Thoracic aorta (tissue), 2 donors: ENCODE results near the gene ZNF501. TPM values are rescaled to one million over a fixed set of nuclear protein-coding genes. Genes with fewer than 3 reads are reported as not detected.
A peak's percentile ranks its signal among the peaks of the same experiment; 100 is the strongest.

Experiments
- ATAC-seq: fragments of 150-250 bp; one replicate; pipeline ENCODE4 v1.8.0; 2017; ENCODE audit warnings: low read depth; ENCODE audit not compliant: insufficient number of reproducible peaks, low FRiP score
- DNase-seq: peaks from one replicate; pipeline ENCODE4 v3.0.0-alpha.2; 2020; ENCODE audit warnings: low spot score
- H3K27ac ChIP-seq, 2 donors: fragments of 200-600 bp; sonication (generic); 1 replicate in 1 of 2; 2 replicates in 1 of 2; pipeline ENCODE4 v1.5.1; 2016; ENCODE audit warnings: mild to moderate bottlenecking in 2 of 2, moderate library complexity in 2 of 2
- H3K27me3 ChIP-seq: fragments of 200-600 bp; sonication (generic); replicated peaks from 2 replicates; pipeline ENCODE4 v1.6.0; 2016; ENCODE audit warnings: mild to moderate bottlenecking; ENCODE audit not compliant: insufficient read depth
- H3K36me3 ChIP-seq: fragments of 200-600 bp; sonication (generic); one replicate; pipeline ENCODE4 v1.5.1; 2016
- H3K4me1 ChIP-seq, 2 donors: fragments of 200-600 bp; sonication (generic); 1 replicate in 1 of 2; 2 replicates in 1 of 2; pipeline versions ENCODE4 v1.5.1 to v1.6.0; 2016; ENCODE audit warnings: low read depth in 2 of 2, mild to moderate bottlenecking in 1 of 2; ENCODE audit not compliant: control insufficient read depth in 1 of 2
- H3K4me3 ChIP-seq: fragments of 200-600 bp; sonication (generic); 2 replicates; pipeline ENCODE4 v1.5.1; 2016; ENCODE audit warnings: mild to moderate bottlenecking
- H3K9me3 ChIP-seq: fragments of 200-600 bp; sonication (generic); 2 replicates; pipeline ENCODE4 v1.5.1; 2016
- total RNA-seq, 2 donors: library from RNA; depleted of rRNA; stranded (reverse); fragments of >200 nt; gene quantifications; one replicate each; pipeline versions ENCODE4 v1.1.0 to v1.2.3, GENCODE V29; 2016
- TF ChIP-seq, protein P1 (sequence below): fragments of 200-600 bp; sonication (generic); IDR thresholded peaks from one replicate; pipeline ENCODE4 v1.5.1; 2019; ENCODE audit warnings: antibody characterized with exemption

ZNF501 gene
- total RNA-seq, 2 donors from 2014 or later = 3.0 to 3.6 TPM

DNA sequence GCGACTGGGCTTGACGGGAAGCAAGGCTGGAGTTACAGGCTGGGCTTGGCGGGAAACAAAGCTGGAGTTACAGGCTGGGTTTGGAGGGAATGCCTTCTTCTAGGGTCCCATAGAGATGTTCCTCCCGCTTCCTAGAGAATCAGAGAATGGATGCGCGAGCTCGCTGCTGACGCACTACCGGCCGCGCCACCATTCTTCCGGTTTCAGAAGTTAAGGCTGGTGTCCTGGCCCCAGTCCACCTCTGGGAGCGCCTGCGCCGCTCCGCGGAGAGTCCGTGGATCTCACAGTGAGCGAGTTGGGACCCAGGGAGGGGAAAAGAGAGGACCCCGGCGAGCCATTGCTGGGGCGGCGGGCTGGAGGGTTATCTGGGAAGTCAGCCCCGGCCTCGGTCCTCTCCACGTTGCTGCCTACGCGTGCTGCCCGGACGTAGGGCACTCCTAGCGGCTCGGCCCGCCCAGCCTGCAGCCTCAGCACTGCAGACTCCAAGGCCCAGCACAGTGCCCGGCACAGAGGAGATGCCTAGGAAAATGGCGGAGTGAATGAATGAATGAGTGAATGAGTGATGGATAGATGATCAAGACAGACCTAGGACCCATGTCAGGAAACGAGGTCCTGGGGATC lies 16.9 kb upstream of the ZNF501 start, which contains the start of gene ZNF502:
Gene ZNF502, plus strand, starts transcription at position 206 of the 621 bp plus-strand sequence. CDS start 7,602 bp downstream, outside the sequence.
- DNase-seq (peak; percentile 19), ATAC-seq (peak; percentile 82)
- no peaks in the 10 kb centered on the region for H3K36me3 ChIP-seq
- H3K27me3 ChIP-seq = no peaks in the 10 kb centered on the region
- H3K4me3 ChIP-seq = peak within 1 kb of the TSS; percentile 86
- H3K9me3 ChIP-seq = peaks cover 18% of the 10 kb centered on the region
- peaks cover 0 to 5% of the 10 kb centered on the region in 2 donors for H3K4me1 ChIP-seq
- peak within 1 kb of the TSS; percentile 7 to 60 for H3K27ac ChIP-seq
- TF ChIP-seq, protein P1, sequence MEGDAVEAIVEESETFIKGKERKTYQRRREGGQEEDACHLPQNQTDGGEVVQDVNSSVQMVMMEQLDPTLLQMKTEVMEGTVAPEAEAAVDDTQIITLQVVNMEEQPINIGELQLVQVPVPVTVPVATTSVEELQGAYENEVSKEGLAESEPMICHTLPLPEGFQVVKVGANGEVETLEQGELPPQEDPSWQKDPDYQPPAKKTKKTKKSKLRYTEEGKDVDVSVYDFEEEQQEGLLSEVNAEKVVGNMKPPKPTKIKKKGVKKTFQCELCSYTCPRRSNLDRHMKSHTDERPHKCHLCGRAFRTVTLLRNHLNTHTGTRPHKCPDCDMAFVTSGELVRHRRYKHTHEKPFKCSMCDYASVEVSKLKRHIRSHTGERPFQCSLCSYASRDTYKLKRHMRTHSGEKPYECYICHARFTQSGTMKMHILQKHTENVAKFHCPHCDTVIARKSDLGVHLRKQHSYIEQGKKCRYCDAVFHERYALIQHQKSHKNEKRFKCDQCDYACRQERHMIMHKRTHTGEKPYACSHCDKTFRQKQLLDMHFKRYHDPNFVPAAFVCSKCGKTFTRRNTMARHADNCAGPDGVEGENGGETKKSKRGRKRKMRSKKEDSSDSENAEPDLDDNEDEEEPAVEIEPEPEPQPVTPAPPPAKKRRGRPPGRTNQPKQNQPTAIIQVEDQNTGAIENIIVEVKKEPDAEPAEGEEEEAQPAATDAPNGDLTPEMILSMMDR = peak; percentile 45

GRCh38 chr3:44721231-44722102 lies 8.0 kb upstream of the ZNF501 start:
- no peaks in the 10 kb centered on the region for H3K27me3 ChIP-seq
- TF ChIP-seq, protein P1 = no peak
- H3K9me3 ChIP-seq = peaks cover 87% of the 10 kb centered on the region
- H3K36me3 ChIP-seq = peaks cover 36% of the 10 kb centered on the region
- no peak for DNase-seq
- no peaks in the 10 kb centered on the region for H3K4me1 ChIP-seq
- H3K27ac ChIP-seq = no peak overlapping the region
- H3K4me3 ChIP-seq = peak overlapping the region; percentile 22
- no peak for ATAC-seq

- H3K36me3 ChIP-seq = peaks cover 36% of the 10 kb centered on the region
- no peak overlapping the region for H3K27ac ChIP-seq
- no peak overlapping the region for H3K4me3 ChIP-seq
- H3K9me3 ChIP-seq = peaks cover 83% of the 10 kb centered on the region
- TF ChIP-seq, protein P1 = no peak
- no peaks in the 10 kb centered on the region for H3K27me3 ChIP-seq
- DNase-seq (no peak), ATAC-seq (no peak)
- H3K4me1 ChIP-seq = no peaks in the 10 kb centered on the region
Observed at GRCh38 chr3:44722103-44722401, 7.4 kb upstream of the ZNF501 start.

- ATAC-seq (no peak), DNase-seq (no peak)
- Histone ChIP-seq H3K27ac (no peak overlapping the region), H3K27me3 (no peaks in the 10 kb centered on the region), H3K4me1 (peaks cover 0 to 9% of the 10 kb centered on the region in 2 donors), H3K4me3 (no peak overlapping the region), H3K9me3 (peaks cover 82% of the 10 kb centered on the region), H3K36me3 (peaks cover 36% of the 10 kb centered on the region)
- TF ChIP-seq, protein P1 = no peak
Observed at GRCh38 chr3:44734646-44735168, 5.3 kb downstream of the ZNF501 start.

DNA sequence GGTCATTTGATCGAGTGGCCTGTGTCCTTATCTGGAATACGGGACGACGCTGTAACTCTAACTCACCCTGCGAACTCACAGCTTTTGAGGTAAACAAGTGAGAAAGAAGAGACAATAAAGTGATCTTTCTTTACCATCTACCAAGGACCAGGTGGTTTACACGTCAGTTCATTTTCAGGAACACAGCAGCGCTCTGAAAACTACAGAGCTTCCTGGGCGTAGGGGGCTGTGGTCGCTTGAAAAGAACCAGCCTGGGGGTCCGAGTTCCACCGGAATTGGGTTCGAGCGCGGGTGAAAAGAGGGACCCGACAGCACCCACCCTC lies 31.6 kb downstream of the ZNF501 start:
- Histone ChIP-seq H3K9me3 (no peaks in the 10 kb centered on the region), H3K36me3 (no peaks in the 10 kb centered on the region), H3K27me3 (no peaks in the 10 kb centered on the region), H3K4me1 (peaks cover 5 to 13% of the 10 kb centered on the region in 2 donors), H3K27ac (peak overlapping the region in 1 of 2 donors; percentile 39), H3K4me3 (peak overlapping the region; percentile 83)
- ATAC-seq (no peak), DNase-seq (no peak)
- TF ChIP-seq, protein P1 = no peak
